Fibroblast of mammary gland (primary cell): Measurements from ENCODE around the gene GDF10.

ENCODE experiments used
- DNase-seq: peaks from one replicate; pipeline ENCODE4 v3.0.0-alpha.2; 2010; ENCODE audit warnings: low read depth
- H3K4me3 ChIP-seq: 2 replicates; pipeline ENCODE4 v1.5.1; 2011; ENCODE audit warnings: low read depth, mild to moderate bottlenecking, low read length, moderate library complexity; ENCODE audit not compliant: control insufficient read depth
- TF ChIP-seq, protein P1 (sequence below): conservative IDR thresholded peaks from 2 replicates; pipeline ENCODE4 v1.5.1; 2011; ENCODE audit warnings: low read depth, low read length, inconsistent platforms; ENCODE audit not compliant: control insufficient read depth, insufficient read depth

GDF10 gene

GRCh38 chr10:47288916-47289495 is 11.0 kb upstream of the GDF10 start:
- no peak for DNase-seq
- TF ChIP-seq, protein P1, sequence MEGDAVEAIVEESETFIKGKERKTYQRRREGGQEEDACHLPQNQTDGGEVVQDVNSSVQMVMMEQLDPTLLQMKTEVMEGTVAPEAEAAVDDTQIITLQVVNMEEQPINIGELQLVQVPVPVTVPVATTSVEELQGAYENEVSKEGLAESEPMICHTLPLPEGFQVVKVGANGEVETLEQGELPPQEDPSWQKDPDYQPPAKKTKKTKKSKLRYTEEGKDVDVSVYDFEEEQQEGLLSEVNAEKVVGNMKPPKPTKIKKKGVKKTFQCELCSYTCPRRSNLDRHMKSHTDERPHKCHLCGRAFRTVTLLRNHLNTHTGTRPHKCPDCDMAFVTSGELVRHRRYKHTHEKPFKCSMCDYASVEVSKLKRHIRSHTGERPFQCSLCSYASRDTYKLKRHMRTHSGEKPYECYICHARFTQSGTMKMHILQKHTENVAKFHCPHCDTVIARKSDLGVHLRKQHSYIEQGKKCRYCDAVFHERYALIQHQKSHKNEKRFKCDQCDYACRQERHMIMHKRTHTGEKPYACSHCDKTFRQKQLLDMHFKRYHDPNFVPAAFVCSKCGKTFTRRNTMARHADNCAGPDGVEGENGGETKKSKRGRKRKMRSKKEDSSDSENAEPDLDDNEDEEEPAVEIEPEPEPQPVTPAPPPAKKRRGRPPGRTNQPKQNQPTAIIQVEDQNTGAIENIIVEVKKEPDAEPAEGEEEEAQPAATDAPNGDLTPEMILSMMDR, result no peak
- H3K4me3 ChIP-seq, result no peak overlapping the region

GRCh38 chr10:47289921-47290320 is 10.1 kb upstream of the GDF10 start:
- TF ChIP-seq, protein P1, result no peak
- no peak overlapping the region for H3K4me3 ChIP-seq
- no peak for DNase-seq

DNA sequence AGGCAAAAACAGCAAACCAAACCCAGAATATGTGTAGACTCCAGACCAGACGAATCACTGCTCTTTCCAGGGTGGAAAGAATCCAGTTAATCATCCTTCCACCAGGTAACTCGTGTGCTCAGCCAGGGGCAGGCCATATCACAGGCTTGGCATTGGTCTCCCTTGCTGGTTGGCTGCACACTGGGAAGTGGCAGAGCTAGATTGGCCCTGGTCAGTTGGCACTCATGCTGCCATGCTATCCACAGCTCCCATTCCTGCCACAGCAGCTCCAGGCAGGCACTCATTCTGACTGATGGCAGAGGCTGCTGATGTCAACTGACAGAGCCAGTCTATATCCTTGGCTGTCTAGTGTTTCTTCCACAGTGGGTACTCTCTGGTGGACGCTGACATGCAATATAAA is 9.7 kb upstream of the GDF10 start:
- no peak for DNase-seq

GRCh38 chr10:47291682-47292081 is 8.3 kb upstream of the GDF10 start:
- TF ChIP-seq, protein P1, result no peak
- no peak for DNase-seq

More for the DNA sequence above, 9.7 kb upstream of the GDF10 start:
- no peak overlapping the region for H3K4me3 ChIP-seq
- TF ChIP-seq, protein P1, result no peak

DNA sequence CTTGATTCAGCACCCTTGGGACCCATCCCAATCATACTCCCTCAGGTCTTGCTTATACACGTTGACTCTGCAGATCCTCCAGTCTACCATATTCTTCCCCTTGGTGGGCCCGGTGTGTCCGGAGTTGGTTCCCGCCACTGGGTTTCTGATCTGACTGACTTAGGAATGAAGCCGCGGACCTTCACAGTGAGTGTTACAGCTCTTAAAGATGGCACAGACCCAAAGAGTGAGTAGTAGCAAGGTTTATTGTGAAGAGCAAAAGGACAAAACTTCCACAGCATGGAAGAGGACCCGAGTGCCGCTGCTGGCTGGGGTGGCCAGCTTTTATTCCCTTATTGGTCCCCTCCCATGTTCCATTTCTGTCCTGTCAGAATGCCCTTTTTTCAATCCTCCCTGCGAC is 5.9 kb upstream of the GDF10 start:
- TF ChIP-seq, protein P1, result no peak
- no peak for DNase-seq
- H3K4me3 ChIP-seq, result no peak overlapping the region

More at GRCh38 chr10:47291682-47292081, 8.3 kb upstream of the GDF10 start:
- no peak overlapping the region for H3K4me3 ChIP-seq

DNA sequence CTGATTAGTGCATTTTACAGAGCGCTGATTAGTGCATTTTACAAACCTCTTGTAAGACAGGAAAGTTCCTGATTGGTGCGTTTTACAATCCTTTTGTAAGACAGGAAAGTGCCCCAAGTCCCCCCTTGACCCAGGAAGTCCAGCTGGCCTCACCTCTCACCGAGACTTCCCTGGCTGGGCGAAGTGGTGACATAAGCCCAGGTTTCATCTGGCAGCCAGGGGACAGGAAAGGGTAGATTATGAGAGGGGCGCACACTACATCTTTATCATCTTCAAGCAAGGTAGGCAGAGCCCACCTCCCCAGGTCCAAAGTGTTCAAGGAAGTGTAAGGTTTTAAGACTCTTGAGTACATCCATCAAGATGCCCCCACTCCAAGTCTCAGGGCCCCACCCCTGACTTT is 5.5 kb upstream of the GDF10 start:
- TF ChIP-seq, protein P1, result no peak
- no peak for DNase-seq
- H3K4me3 ChIP-seq, result no peak overlapping the region

DNA sequence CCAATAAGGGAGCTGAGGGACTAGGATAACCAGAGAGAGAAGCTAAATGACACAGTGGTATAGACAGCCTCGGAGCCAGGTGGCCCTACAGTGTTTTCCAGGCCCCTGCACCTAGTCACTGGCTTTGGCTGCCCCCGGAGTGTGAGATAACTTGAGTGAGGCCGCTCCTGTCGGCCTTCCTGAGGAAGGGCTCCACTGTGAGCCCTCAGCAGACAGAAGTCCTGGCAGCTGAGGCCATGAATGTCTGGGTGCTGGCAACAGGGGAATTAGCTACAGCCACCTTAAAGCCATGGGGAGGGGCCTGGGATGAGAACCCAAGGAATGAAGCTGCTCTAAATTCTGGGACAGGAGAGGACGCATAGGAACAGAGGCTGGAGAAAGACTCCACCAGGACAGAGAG is 4.6 kb upstream of the GDF10 start:
- no peak for DNase-seq
- TF ChIP-seq, protein P1, result no peak
- H3K4me3 ChIP-seq, result no peak overlapping the region
